ENCODE measurements around the gene CXCR5.

DNA sequence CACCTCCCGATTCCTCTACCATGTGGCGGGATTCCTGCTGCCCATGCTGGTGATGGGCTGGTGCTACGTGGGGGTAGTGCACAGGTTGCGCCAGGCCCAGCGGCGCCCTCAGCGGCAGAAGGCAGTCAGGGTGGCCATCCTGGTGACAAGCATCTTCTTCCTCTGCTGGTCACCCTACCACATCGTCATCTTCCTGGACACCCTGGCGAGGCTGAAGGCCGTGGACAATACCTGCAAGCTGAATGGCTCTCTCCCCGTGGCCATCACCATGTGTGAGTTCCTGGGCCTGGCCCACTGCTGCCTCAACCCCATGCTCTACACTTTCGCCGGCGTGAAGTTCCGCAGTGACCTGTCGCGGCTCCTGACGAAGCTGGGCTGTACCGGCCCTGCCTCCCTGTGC lies 10.5 kb downstream of the CXCR5 start:
- TF ChIP-seq EZH2 (IDR thresholded peaks at IDR 0.05; ENCODE audit: borderline replicate concordance, insufficient read depth, low read depth, low read length, poor library complexity, severe bottlenecking): no peak
- TF ChIP-seq, protein P1, sequence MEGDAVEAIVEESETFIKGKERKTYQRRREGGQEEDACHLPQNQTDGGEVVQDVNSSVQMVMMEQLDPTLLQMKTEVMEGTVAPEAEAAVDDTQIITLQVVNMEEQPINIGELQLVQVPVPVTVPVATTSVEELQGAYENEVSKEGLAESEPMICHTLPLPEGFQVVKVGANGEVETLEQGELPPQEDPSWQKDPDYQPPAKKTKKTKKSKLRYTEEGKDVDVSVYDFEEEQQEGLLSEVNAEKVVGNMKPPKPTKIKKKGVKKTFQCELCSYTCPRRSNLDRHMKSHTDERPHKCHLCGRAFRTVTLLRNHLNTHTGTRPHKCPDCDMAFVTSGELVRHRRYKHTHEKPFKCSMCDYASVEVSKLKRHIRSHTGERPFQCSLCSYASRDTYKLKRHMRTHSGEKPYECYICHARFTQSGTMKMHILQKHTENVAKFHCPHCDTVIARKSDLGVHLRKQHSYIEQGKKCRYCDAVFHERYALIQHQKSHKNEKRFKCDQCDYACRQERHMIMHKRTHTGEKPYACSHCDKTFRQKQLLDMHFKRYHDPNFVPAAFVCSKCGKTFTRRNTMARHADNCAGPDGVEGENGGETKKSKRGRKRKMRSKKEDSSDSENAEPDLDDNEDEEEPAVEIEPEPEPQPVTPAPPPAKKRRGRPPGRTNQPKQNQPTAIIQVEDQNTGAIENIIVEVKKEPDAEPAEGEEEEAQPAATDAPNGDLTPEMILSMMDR (IDR thresholded peaks at IDR 0.05): no peak
